Epidermal melanocyte (primary cell): ENCODE results near the gene HSD3B1.
"Not testable (repeated sequence)": the region's sequence is repeated elsewhere in the genome, so short reads cannot be mapped to it uniquely, and the experiment has no call there.

Experiments
- DNase-seq: peaks from one replicate; pipeline ENCODE4 v3.0.0; 2011; ENCODE audit warnings: low spot score; ENCODE audit not compliant: insufficient read length

The HSD3B1 gene

GRCh38 chr1:119553302-119554071, 46.5 kb downstream of the HSD3B1 start:
- not testable (repeated sequence) for DNase-seq

GRCh38 chr1:119554183-119554582, 47.2 kb downstream of the HSD3B1 start:
- peak; percentile 47 for DNase-seq

- DNase-seq: no peak
These were observed 49.4 kb downstream of the HSD3B1 start for GRCh38 chr1:119556423-119556822.

- DNase-seq: not testable (repeated sequence)
These were observed 53.4 kb downstream of the HSD3B1 start for GRCh38 chr1:119560402-119560801.

GRCh38 chr1:119564548-119564947, 57.5 kb downstream of the HSD3B1 start:
- no peak for DNase-seq
